ENCODE data around the gene PTH1R.

DNA sequence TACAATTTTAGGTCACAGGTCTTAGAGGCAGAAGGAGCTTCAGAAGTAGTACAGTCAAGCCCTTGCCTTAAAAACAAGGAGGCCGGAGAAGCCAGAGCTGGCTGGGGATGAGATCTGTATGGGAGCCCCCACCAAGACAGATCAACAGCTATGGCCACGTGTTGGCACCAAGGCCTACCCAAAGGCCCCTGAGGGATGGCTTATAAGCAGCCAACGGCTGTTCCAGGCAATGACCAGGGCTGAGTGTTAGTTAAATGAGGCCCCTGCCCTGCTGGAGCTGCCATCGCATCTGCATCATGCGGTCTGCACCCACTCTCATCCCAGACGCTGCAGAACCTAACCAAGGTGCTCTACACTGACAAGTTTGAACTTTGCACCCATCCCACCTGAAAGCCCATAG lies 55.7 kb downstream of the PTH1R start:
- TF ChIP-seq CTCF (IDR thresholded peaks at IDR 0.05; ENCODE audit: low read depth, low read length, poor library complexity, severe bottlenecking) (no peak), EZH2phosphoT487 (IDR thresholded peaks at IDR 0.05; ENCODE audit: borderline replicate concordance, low read length) (no peak)
